ENCODE measurements around the gene UBIAD1. TPM values are rescaled to one million over a fixed set of nuclear protein-coding genes. Genes with fewer than 3 reads are reported as not detected.
A peak's percentile ranks its signal among the peaks of the same experiment; 100 is the strongest.
"Not testable (repeated sequence)": the region's sequence is repeated elsewhere in the genome, so short reads cannot be mapped to it uniquely, and the experiment has no call there.

The UBIAD1 gene
- total RNA-seq, 2 donors from 2014 or later, result 23.7 to 24.7 TPM

DNA sequence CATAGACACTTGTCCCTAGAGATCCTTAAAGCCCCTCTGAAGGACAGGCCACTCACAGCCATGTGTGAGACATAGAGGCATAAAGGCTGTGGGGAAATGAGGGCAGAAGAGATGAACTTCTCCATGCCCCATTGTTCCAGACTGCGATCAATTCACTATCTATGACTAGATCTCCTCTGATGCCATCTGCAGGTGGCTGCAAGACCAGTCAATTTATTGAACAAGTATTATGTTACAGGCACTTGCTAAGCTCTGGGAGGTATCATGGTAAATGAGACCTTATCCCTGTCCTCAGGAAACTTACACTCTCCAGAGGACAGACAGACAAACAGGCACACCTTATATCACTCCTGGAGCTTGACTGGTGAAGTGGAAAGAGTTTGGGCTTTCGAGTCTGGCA is 22.9 kb downstream of the UBIAD1 start:
- no peaks in the 10 kb centered on the region for H3K9me3 Mint-ChIP-seq
- DNase-seq (ENCODE audit: low spot score in 2 of 2) (no peak), ATAC-seq (no peak)
- peaks cover 7 to 39% of the 10 kb centered on the region in 2 donors for H3K36me3 Mint-ChIP-seq
- H3K27ac Mint-ChIP-seq, result peak overlapping the region; percentile 14 to 64

DNA sequence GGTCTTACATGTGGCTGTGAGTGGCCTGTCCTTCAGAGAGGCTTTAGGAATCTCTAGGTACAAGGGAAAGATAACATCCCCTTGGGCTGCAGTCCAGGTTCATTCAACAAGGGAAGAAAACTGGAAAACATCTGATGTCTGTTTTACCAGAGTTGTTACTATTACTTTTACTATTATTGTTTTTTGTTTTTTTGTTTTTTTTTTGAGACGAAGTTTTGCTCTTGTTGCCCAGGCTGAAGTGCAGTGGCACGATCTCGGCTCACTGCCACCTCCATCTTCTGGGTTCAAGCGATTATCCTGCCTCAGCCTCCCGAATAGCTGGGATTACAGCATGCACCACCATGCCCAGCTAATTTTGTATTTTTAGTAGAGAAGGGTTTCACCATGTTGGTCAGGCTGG is 24.8 kb downstream of the UBIAD1 start:
- H3K9me3 Mint-ChIP-seq; DNase-seq (ENCODE audit: low spot score in 2 of 2); ATAC-seq: not testable (repeated sequence)
- Mint-ChIP-seq H3K36me3 (peaks cover 7 to 25% of the 10 kb centered on the region in 2 donors), H3K27ac (peak overlapping the region in 1 of 2 donors; percentile 64)

DNA sequence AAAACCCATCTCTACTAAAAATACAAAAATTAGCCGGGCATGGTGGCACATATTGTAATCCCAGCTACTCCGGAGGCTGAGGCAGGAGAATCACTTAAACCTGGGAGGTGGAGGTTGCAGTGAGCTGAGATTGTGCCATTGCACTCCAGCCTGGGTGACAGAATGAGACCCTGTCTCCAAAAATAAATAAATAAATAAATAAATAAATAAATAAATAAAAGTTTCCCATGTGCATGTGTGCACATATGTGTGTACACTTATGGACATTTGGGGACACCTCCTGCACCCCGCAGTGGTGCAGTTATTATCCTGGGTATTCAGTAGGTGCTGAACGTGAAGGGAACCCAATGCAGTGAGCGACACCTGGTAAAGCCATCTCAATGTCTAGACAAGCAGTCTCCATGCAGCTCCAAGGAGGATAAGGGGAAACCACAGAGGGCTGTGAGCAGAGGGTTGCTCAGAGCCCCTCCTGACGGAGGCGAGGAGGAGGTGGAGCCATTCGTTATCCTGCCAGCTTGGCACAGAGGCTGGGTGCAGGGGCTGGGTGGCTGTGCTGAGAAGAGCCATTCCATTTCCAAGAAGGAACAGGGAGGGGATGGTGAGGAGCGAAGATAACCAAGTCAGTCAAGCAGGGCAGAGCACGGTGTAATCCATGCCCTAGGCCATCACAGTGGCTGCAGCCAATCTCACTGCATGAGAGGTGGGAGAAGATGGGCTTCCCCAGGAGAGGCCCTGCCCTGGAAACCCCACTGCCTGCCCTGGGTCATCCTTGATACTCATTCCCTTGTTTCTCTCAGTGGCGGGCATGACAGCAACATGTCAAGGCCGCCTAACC is 25.6 kb downstream of the UBIAD1 start:
- no peaks in the 10 kb centered on the region for H3K9me3 Mint-ChIP-seq
- DNase-seq (ENCODE audit: low spot score in 2 of 2) (no peak), ATAC-seq (peak; percentile 36 to 48)
- H3K27ac Mint-ChIP-seq, result peak overlapping the region; percentile 70 to 85
- peaks cover 7 to 25% of the 10 kb centered on the region in 2 donors for H3K36me3 Mint-ChIP-seq

DNA sequence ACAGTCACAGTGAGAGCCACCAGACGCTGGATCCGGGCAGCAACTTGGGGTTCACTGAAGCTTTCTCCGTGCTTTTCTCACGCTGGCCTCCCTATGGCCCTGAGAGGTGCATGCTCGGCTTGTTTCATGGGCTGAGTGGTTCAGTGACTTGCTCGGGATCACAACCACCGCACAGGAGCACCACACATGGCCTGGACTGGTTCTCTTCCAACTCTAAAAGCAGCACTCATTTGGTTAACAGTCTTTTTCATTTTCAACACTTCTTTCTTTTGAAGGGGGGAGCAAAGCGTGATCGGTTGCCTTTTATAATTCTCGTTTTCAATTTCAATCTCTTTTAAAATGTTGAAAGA is 26.2 kb downstream of the UBIAD1 start:
- peaks cover 7 to 25% of the 10 kb centered on the region in 2 donors for H3K36me3 Mint-ChIP-seq
- no peaks in the 10 kb centered on the region for H3K9me3 Mint-ChIP-seq
- ATAC-seq, result peak; percentile 65 to 79
- no peak for DNase-seq (ENCODE audit: low spot score in 2 of 2)
- H3K27ac Mint-ChIP-seq, result peak overlapping the region; percentile 70 to 85

DNA sequence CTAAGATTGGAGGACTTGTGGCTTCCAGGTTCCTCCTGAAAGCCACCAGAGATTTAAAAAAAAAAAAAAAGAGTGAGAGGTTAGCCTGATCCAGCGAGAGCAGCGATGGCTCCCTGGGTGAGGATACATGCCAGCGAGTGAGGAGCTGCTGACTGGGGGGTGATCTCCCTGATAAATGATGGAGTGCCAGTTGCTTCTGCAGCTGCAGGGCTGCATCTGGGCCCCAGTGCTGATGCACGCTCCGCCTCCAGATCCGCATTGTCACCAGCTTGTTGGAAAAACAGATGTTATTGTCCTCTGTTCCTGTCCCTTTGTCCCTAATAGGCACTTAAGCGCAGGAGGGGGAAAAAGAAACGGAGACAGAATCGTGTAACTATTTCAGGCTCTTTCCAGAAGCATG is 28.6 kb downstream of the UBIAD1 start:
- H3K9me3 Mint-ChIP-seq, result no peaks in the 10 kb centered on the region
- DNase-seq (ENCODE audit: low spot score in 2 of 2) (no peak), ATAC-seq (no peak)
- no peak overlapping the region for H3K27ac Mint-ChIP-seq
- H3K36me3 Mint-ChIP-seq, result peaks cover 0 to 10% of the 10 kb centered on the region in 2 donors

DNA sequence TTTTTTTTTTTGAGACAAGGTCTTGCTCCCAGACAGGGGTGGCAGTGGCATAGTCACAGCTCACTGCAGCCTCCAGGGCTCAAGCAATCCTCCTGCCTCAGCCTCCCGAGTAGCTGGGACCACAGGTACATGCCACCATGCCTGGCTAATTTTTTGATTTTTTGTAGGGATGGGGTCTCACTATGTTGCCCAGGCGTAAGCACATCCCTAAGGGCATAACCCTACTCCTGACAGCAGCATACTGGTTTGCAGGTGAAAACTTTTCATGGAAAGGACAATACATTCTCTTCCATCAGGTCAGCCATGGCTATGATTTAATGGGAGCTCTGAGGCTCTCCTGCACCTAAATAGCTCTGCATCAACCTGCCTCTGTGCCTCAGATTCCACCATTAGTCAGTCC is 29.4 kb downstream of the UBIAD1 start:
- DNase-seq (ENCODE audit: low spot score in 2 of 2), result no peak
- Mint-ChIP-seq H3K9me3 (no peaks in the 10 kb centered on the region), H3K36me3 (peaks cover 0 to 3% of the 10 kb centered on the region in 2 donors), H3K27ac (no peak overlapping the region)
- no peak for ATAC-seq

DNA sequence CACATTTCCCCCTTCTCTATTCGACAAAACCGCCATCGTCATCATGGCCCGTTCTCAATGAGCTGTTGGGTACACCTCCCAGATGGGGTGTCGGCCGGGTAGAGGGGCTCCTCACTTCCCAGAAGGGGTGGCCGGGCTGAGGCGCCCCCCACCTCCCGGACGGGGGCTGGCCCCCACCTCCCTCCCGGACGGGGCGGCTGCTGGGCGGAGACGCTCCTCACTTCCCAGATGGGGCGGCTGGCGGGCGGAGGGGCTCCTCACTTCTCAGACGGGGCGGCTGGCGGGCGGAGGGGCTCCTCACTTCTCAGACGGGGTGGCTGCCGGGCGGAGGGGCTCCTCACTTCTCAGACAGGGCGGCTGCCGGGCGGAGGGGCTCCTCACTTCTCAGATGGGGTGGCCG is 32.5 kb downstream of the UBIAD1 start:
- H3K36me3 Mint-ChIP-seq; DNase-seq (ENCODE audit: low spot score in 2 of 2); H3K27ac Mint-ChIP-seq; H3K9me3 Mint-ChIP-seq; ATAC-seq: not testable (repeated sequence)

DNA sequence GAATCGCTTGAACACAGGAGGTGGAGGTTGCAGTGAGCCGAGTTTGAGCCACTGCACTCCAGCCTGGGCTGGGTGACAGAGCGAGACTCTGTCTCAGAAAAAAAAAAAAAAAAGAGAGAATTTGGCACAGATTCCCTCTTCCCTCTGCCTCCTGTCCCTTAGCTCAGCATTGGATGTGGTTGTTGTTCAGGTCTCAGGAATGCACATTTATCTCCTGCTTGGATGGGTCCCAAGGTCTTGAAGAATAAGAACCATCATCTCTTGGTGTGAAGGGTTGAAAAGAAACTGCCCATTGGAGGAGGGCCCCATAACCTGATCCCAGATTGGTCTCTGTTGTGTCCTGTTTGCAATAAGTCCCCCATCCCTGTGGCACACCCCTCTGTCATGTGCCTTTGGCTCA is 34.9 kb downstream of the UBIAD1 start:
- Mint-ChIP-seq H3K36me3 (no peaks in the 10 kb centered on the region), H3K27ac (no peak overlapping the region), H3K9me3 (no peaks in the 10 kb centered on the region)
- DNase-seq (ENCODE audit: low spot score in 2 of 2) (no peak), ATAC-seq (no peak)

DNA sequence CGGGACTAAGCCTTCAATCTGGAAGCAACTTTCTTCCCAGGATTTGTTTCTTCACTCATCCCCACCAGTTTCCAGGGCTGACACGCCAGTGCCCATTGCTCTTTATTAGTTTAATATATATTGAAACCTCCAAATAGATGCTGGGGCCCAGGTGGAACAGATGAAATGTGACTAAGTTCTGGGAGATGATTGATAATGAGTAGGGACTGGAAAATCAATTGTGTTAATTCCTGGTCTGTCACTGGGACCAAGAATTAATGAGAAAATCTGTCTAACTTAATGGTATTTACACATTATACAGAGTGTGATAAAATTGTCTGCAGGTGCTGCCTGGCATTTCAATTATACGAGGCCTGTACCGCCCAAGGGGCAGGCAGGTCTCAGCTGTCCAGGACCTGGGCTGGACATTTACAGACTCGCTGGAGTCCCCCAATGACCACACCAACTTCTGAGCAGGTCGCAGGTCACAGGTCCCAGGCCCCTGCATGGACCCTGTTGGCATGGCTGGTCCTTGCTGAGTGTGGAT is 35.8 kb downstream of the UBIAD1 start:
- H3K36me3 Mint-ChIP-seq, result no peaks in the 10 kb centered on the region
- no peaks in the 10 kb centered on the region for H3K9me3 Mint-ChIP-seq
- DNase-seq (ENCODE audit: low spot score in 2 of 2) (no peak), ATAC-seq (no peak)
- no peak overlapping the region for H3K27ac Mint-ChIP-seq

DNA sequence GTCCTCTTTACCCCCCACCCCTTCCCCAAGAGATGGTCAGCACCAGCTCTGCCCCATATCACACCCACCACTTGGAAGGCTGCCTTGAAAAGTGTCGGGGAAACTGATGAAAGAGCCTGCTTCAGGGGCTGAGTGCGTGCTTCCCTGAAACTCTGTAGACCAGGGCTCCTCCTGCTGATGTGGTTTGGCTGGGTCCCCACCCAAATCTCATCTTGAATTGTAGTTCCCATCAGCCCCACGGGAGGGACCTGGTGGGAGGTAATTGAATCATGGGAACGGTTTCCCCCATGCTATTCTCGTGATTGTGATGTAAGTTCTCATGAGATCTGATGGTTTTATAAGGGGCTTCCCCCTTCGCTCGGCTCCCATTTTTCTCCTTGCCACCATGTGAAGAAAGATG is 36.4 kb downstream of the UBIAD1 start:
- no peaks in the 10 kb centered on the region for H3K36me3 Mint-ChIP-seq
- ATAC-seq (no peak), DNase-seq (ENCODE audit: low spot score in 2 of 2) (no peak)
- no peaks in the 10 kb centered on the region for H3K9me3 Mint-ChIP-seq
- H3K27ac Mint-ChIP-seq, result no peak overlapping the region

DNA sequence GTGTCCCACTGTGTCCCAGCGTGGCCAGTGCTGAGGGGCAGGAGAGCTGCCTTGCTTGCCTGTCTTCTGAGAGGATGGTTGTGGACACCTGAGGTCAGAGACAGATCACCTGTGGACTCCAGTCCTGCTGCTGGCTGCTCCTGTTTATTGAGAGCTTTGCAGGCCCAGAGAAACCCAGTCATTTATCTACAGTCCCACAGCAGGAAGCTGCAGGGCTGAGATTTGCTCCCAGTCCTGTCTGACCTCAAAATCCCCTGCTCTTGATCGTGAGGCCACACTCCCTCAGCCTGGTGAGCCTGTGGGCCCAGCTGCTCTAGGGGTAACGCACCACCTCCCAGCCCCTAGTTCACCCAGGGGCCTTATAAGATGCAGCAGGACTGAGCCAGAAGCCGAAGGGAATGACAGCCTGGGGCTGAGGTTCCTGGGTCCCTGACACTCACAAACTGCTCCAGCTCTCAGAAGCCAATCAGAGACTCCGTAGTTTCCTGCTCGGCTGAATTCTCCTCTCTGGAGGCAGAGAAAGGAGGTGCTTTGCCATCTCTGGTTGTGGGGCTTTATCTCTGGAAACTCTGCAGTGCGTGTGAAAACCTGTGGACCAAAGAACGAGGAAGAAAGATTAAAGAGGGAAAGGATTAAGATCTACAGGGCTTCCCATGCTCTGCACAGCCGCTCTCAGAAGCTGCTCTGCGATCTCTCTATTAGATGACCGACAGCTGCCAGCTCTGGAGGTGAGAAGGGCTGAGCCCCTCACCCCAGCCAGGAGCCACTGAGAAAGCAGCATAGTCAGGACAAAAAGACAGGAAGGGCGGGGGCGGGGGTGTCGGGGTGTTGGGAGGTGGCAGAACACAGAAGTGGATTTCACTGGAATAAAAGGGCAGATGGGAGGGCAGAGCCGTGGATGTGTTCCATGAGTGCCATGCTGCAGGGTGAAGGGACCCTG is 39.1 kb downstream of the UBIAD1 start:
- Mint-ChIP-seq H3K27ac (no peak overlapping the region), H3K36me3 (no peaks in the 10 kb centered on the region), H3K9me3 (no peaks in the 10 kb centered on the region)
- ATAC-seq (no peak), DNase-seq (ENCODE audit: low spot score in 2 of 2) (no peak)

DNA sequence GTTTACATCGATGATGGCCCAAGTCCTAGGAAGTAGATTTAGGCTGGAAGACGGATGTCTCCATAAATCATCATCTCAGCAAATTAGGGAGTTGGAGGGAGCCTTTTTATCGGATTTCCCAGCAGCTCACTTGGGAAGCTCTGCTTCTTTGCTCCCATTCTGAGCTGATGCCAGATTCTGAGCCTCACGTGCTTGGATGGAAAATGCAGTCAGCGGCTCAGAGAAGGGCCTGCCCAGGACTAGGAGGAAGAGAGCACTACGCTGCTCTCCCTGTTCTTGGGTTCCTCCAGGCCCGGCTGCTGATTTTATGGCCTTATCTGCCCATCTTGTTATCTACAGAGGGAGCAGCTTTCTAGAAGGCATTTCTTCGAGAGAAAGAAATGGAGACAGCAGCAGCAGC is 42.0 kb downstream of the UBIAD1 start:
- Mint-ChIP-seq H3K9me3 (no peaks in the 10 kb centered on the region), H3K36me3 (no peaks in the 10 kb centered on the region), H3K27ac (no peak overlapping the region)
- no peak for DNase-seq (ENCODE audit: low spot score in 2 of 2)
- no peak for ATAC-seq

DNA sequence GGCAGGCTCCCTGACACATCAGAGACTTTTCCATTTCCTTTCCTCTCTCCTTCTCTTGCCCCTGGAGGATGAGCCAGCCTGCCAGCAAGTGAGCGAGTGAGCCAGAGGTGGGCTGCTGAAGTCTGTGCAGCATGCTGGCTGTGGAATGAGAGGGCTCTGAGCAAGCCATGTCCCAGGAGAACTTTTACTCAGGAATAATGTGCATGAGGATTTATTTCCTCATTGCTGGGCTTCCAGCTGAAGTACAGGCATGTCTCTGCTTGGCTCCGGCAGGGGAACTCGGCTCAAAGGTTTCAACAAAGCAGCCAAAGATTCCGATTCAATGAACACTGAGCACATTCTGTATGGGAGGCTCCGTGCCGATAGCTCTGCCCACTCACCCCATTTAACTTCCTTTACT is 43.7 kb downstream of the UBIAD1 start:
- no peaks in the 10 kb centered on the region for H3K36me3 Mint-ChIP-seq
- ATAC-seq, result no peak
- no peak for DNase-seq (ENCODE audit: low spot score in 2 of 2)
- no peaks in the 10 kb centered on the region for H3K9me3 Mint-ChIP-seq
- no peak overlapping the region for H3K27ac Mint-ChIP-seq

DNA sequence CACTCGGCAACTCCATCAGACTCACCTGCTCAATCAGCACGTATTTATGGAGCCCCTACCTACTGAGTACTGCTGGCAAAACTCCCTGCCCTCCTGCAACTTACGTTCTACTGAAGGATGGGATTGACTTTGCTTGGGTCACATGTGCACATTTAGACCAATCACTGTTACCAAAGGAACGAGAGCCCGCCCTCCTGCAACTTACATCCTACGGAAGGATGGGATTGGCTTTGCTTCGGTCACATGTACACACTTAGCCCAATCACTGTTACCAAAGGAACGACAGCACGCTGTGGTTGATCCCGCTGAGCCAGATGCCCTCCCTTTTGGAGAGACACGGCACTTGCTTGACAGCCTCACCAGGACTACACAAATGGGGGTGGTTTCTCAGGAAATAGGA is 46.0 kb downstream of the UBIAD1 start:
- Mint-ChIP-seq H3K36me3 (no peaks in the 10 kb centered on the region), H3K9me3 (no peaks in the 10 kb centered on the region), H3K27ac (no peak overlapping the region)
- DNase-seq (ENCODE audit: low spot score in 2 of 2) (no peak), ATAC-seq (no peak)

DNA sequence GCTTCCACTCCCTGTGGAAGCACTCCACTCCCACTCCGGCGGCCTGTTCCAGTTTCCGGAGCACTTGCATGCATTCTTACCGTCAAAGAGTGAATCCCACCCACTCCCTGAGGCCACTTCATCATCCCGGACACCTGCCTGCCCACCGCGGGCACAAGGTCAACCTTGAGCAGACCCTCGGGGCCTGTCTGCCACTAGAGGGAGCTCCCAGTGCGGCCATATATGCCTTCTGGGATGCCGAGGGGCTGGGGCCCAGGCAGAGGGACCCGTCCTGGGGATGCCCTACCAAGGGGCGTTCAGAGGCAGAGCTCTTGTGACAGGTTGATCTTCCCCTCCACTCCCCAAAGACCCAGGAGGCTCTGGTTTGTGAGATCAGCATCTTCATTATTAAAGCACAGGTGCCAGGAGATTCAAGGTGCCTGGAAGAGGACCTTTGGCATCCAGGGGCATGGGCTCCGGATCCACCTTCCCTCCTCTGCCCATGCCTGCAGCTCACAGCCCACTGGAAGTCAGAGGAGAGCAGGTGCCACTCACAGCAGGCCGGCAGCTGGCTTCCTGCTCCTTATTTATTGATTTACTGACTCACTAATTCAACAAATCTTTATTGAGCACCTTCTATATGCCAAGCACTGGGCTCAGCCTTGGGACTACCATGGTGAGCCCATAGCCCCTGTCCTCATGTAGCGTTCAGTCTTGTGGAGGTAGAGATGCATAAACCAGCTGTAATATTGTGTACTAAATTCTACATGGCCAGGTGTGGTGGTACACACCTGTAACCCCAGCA is 47.3 kb downstream of the UBIAD1 start:
- Mint-ChIP-seq H3K27ac (no peak overlapping the region), H3K36me3 (no peaks in the 10 kb centered on the region), H3K9me3 (no peaks in the 10 kb centered on the region)
- peak in 1 of 2 donors; percentile 67 for DNase-seq (ENCODE audit: low spot score in 2 of 2)
- ATAC-seq, result peak; percentile 44 to 85

DNA sequence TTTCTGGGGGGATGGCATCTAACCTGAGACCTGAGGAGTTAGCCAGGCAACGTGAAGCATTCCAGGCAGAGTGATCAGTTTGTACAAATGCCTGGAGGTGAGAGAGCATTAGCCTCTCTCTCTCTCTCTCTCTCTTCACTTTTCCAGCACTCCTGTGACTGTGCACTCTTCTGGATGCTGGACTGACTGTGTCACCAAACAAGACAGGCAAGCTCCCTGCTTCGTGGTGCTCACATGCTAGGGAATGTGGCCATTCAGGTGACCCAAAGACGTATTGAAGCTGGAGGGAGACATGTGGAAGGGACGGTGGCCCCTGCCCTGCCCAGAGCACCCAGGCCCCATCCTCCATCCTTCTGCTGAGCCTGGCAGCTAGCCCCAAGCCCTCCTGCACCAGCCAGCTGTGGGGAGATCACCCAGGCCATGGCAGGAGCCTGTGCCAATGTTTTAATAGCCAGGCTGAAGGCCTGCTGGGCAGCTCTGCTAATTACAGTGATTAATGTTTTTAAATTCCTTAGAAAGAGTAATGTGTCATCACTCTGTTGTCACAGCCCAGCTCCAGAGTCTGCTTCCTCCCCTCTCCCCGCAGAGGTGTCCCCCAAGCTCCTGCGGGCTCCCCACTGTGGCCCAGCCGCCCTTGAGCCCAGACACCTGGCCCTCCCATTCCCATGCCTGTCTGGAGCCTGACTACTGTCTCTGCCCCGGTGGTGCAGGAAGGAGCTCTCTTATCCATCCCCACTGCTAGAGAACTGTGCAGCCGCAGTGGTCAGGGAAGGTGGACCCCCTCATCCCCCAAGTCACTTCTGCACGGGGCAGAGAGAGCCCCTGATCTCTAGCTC is 48.9 kb downstream of the UBIAD1 start:
- no peak for ATAC-seq
- H3K36me3 Mint-ChIP-seq, result no peaks in the 10 kb centered on the region
- H3K9me3 Mint-ChIP-seq, result no peaks in the 10 kb centered on the region
- H3K27ac Mint-ChIP-seq, result peak overlapping the region in 1 of 2 donors; percentile 19
- no peak for DNase-seq (ENCODE audit: low spot score in 2 of 2)

Data from activated naive CD4-positive, alpha-beta T cell treated with anti-CD3 and anti-CD28 coated beads, Interleukin-2, amount 50 U/mL, for 72 hours (primary cell).